Transverse colon (tissue), 4 donors: ENCODE results near the gene CCN5. TPM values are rescaled to one million over a fixed set of nuclear protein-coding genes. Genes with fewer than 3 reads are reported as not detected.

Experiments
- DNase-seq: peaks from one replicate; pipeline ENCODE4 v3.0.0-alpha.2; 2019
- H3K27ac ChIP-seq, 4 donors: fragments of 200-600 bp; sonication (generic); 2 replicates each; pipeline ENCODE4 v1.5.1; 2016 to 2018; ENCODE audit warnings: inconsistent platforms in 4 of 4
- H3K27me3 ChIP-seq: fragments of 200-600 bp; sonication (generic); 2 replicates; pipeline ENCODE4 v1.5.1; 2017; ENCODE audit warnings: inconsistent platforms
- H3K36me3 ChIP-seq, 4 donors: fragments of 200-600 bp; sonication (generic); 2 replicates each; pipeline ENCODE4 v1.5.1; 2017 to 2019; ENCODE audit warnings: inconsistent platforms in 4 of 4
- H3K4me1 ChIP-seq, 4 donors: fragments of 200-600 bp; sonication (generic); 2 replicates each; pipeline ENCODE4 v1.5.1; 2017 to 2020; ENCODE audit warnings: inconsistent platforms in 4 of 4
- H3K4me3 ChIP-seq, 4 donors: fragments of 200-600 bp; sonication (generic); 1 replicate in 1 of 4; 2 replicates in 3 of 4; pipeline versions ENCODE4 v1.5.1 to v1.6.1; 2017 to 2019; ENCODE audit warnings: inconsistent platforms in 4 of 4
- H3K9me3 ChIP-seq, 2 donors: fragments of 200-600 bp; sonication (generic); 2 replicates each; pipeline ENCODE4 v1.5.1; 2017 to 2019; ENCODE audit warnings: inconsistent platforms in 2 of 2
- EP300 ChIP-seq: sonication (generic); formaldehyde crosslinking; IDR thresholded peaks from one replicate; pipeline ENCODE4 v1.6.1; 2017; ENCODE audit warnings: antibody characterized with exemption, low read depth
- POLR2A ChIP-seq: fragments of 450-650 bp; IDR thresholded peaks from one replicate; pipeline ENCODE4 v1.6.1; 2016; ENCODE audit warnings: antibody characterized with exemption, mild to moderate bottlenecking, moderate library complexity
- POLR2AphosphoS5 ChIP-seq, 3 donors: sonication (generic); formaldehyde crosslinking; IDR thresholded peaks; one replicate each; pipeline ENCODE4 v1.6.1; 2016; ENCODE audit warnings: antibody characterized with exemption in 3 of 3
- WGBS, 2 donors: methylation state at CpG; one replicate each; pipeline ENCODE4 v1.1.5; 2018; ENCODE audit warnings: low coverage in 1 of 2; 5-methylcytosine and 5-hydroxymethylcytosine counted together
- in situ Hi-C, 4 donors: fragments of 200-750 bp; cut with MboI; loops; one replicate each; pipeline versions ENCODE4 v1.15.0 to v1.15.1; 2017; ENCODE audit warnings: low sequenced_read_pairs in 3 of 4, low pct_ligation_motif_present in 1 of 4, low pct_unique_long_range_greater_than_20kb in 1 of 4
- intact Hi-C: fragments of 100-400 bp; cut with DNase I; formaldehyde crosslinking; loops from one replicate; pipeline ENCODE4 v1.15.1; 2023; ENCODE audit warnings: low total_unique reads
- total RNA-seq, 4 donors: library from RNA; depleted of rRNA; stranded (reverse); fragments of >200 nt; gene quantifications; one replicate each; pipeline ENCODE4 v1.1.0, GENCODE V29; 2016
- TF ChIP-seq, protein P1 (sequence below), 5 experiments: fragments of 200-600 bp in 3 of 5; fragments of 450-650 bp in 2 of 5; sonication (generic) in 3 of 5; IDR thresholded peaks; 1 replicate in 2 of 5; 2 replicates in 3 of 5; pipeline ENCODE4 v1.5.1; 2016 to 2017; ENCODE audit warnings: antibody characterized with exemption in 5 of 5, inconsistent platforms in 3 of 5, mild to moderate bottlenecking in 2 of 5, moderate library complexity in 1 of 5

The CCN5 gene
- total RNA-seq, 4 donors from 2014 or later: 9.5 to 20.6 (median 15.9) TPM

- Histone ChIP-seq H3K36me3 (no peaks in the 10 kb centered on the region), H3K4me1 (peaks cover 0 to 15% (median 0%) of the 10 kb centered on the region in 4 donors), H3K27me3 (no peaks in the 10 kb centered on the region), H3K4me3 (no peak overlapping the region), H3K27ac (no peak overlapping the region), H3K9me3 (no peaks in the 10 kb centered on the region)
- intact Hi-C loops (loop anchor here (5.0 kb wide), 1 partner anchor 179 kb away; no protein-coding TSS in a partner anchor), in situ Hi-C loops (loop anchor here (5.0 to 25.0 kb wide), 4 partner anchors 44 to 179 kb away; no protein-coding TSS in a partner anchor)
- no peak for DNase-seq
- WGBS, 2 donors: 42 to 44% methylated on average over 5 to 7 of the region's 7 CpGs
- no peak for TF ChIP-seq EP300
Observed at GRCh38 chr20:44688053-44688625, 27.0 kb upstream of the CCN5 start.

GRCh38 chr20:44689809-44690208, 25.4 kb upstream of the CCN5 start:
- intact Hi-C loops: loop anchor here (5.0 kb wide), 1 partner anchor 177 kb away; no protein-coding TSS in a partner anchor
- Histone ChIP-seq H3K36me3 (no peaks in the 10 kb centered on the region), H3K4me1 (peaks cover 0 to 16% (median 0%) of the 10 kb centered on the region in 4 donors), H3K27me3 (no peaks in the 10 kb centered on the region), H3K9me3 (no peaks in the 10 kb centered on the region), H3K27ac (no peak overlapping the region), H3K4me3 (no peak overlapping the region)
- TF ChIP-seq POLR2A (no peak), EP300 (no peak), POLR2AphosphoS5 (IDR thresholded peaks at IDR 0.05) (no peak)
- TF ChIP-seq, protein P1, sequence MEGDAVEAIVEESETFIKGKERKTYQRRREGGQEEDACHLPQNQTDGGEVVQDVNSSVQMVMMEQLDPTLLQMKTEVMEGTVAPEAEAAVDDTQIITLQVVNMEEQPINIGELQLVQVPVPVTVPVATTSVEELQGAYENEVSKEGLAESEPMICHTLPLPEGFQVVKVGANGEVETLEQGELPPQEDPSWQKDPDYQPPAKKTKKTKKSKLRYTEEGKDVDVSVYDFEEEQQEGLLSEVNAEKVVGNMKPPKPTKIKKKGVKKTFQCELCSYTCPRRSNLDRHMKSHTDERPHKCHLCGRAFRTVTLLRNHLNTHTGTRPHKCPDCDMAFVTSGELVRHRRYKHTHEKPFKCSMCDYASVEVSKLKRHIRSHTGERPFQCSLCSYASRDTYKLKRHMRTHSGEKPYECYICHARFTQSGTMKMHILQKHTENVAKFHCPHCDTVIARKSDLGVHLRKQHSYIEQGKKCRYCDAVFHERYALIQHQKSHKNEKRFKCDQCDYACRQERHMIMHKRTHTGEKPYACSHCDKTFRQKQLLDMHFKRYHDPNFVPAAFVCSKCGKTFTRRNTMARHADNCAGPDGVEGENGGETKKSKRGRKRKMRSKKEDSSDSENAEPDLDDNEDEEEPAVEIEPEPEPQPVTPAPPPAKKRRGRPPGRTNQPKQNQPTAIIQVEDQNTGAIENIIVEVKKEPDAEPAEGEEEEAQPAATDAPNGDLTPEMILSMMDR (IDR thresholded peaks at IDR 0.05): no peak
- no peak for DNase-seq
- 73% methylated on average over 3 of the region's 3 CpGs; no CpG with 5 or more reads in 1 of the 2 donors for WGBS, 2 donors
- in situ Hi-C loops: loop anchor here (5.0 to 25.0 kb wide), 4 partner anchors 42 to 177 kb away; no protein-coding TSS in a partner anchor

- DNase-seq: no peak
- H3K36me3 ChIP-seq: no peaks in the 10 kb centered on the region
- H3K27ac ChIP-seq: peak overlapping the region in 1 of 4 donors; percentile 5
- no peak overlapping the region for H3K4me3 ChIP-seq
- in situ Hi-C loops (loop anchor here in 1 of 4 donors (25.0 kb wide), 1 partner anchor 171 kb away; no protein-coding TSS in a partner anchor), intact Hi-C loops (no loop called here)
- no peaks in the 10 kb centered on the region for H3K27me3 ChIP-seq
- H3K9me3 ChIP-seq: no peaks in the 10 kb centered on the region
- peaks cover 0 to 11% (median 0%) of the 10 kb centered on the region in 4 donors for H3K4me1 ChIP-seq
- 80 to 86% methylated on average over 4 to 9 of the region's 9 CpGs for WGBS, 2 donors
- no peak for TF ChIP-seq POLR2A
- TF ChIP-seq, protein P1 (IDR thresholded peaks at IDR 0.05): no peak
- TF ChIP-seq POLR2AphosphoS5 (IDR thresholded peaks at IDR 0.05): no peak
- TF ChIP-seq EP300: no peak
Observed at GRCh38 chr20:44690781-44691423, 24.3 kb upstream of the CCN5 start.

DNA sequence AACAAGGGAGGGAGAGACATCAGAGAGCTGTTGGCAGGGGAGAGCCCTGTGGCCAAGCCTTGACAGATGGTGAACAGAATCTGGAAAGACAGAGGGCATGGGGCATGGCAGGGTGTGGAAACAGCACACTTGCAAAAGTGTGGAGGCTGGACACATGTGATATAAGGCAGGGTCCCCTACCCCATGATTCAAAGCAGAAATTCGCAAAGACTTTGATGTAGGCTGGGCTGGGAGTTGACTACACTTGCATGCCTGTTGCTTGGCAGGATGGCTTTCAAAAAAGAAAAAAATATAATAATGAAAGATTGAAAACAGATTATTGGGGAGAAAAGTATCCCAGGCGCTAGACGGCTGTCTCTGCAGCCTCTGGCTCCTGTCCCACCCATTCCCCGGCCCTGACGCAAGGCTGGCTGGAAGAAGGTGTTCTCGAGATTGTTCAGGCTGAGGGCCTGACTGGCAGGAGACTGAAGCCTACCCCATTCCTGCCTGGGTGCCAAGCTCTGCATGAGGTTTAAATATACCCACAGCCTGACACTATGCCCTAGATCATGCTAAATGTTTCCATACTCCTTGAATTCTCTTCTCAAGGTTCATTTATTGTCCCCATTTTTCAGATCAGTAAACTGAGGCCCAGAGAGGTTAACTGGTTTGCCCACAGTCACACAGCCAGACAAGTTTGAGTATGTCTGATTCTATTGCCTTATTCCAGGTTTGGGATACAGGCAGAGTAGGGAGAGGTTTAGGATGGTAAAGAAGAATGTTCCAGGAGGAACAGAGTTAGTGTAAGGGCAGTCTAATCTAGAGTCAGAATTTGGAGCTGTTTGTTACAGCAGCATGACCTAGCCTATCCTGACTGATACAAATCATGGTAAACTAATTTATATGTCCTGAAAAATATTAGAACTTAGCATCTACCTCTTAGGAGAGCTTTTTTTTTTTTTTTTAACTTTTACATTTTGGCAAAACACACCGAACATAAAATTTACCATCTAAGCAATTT, 23.4 kb upstream of the CCN5 start:
- Histone ChIP-seq H3K4me1 (peaks cover 0 to 11% (median 0%) of the 10 kb centered on the region in 4 donors), H3K27ac (peak overlapping the region in 1 of 4 donors; percentile 5), H3K27me3 (no peaks in the 10 kb centered on the region), H3K4me3 (no peak overlapping the region), H3K9me3 (no peaks in the 10 kb centered on the region), H3K36me3 (no peaks in the 10 kb centered on the region)
- intact Hi-C loops: no loop called here
- in situ Hi-C loops: loop anchor here in 1 of 4 donors (25.0 kb wide), 1 partner anchor 171 kb away; no protein-coding TSS in a partner anchor
- TF ChIP-seq POLR2AphosphoS5 (IDR thresholded peaks at IDR 0.05) (no peak), EP300 (no peak), POLR2A (no peak)
- TF ChIP-seq, protein P1 (IDR thresholded peaks at IDR 0.05): no peak
- DNase-seq: no peak
- WGBS, 2 donors: 69 to 79% methylated on average over 3 to 7 of the region's 7 CpGs
